Fibroblast of lung (primary cell): ENCODE data around the gene EXD2. TPM values are rescaled to one million over a fixed set of nuclear protein-coding genes. Genes with fewer than 3 reads are reported as not detected.
"Not testable (repeated sequence)": the region's sequence is repeated elsewhere in the genome, so short reads cannot be mapped to it uniquely, and the experiment has no call there.

ENCODE experiments used
- DNase-seq, 2 donors: peaks; one replicate each; pipeline versions ENCODE4 v3.0.0 to v3.0.0-alpha.2; 2010; ENCODE audit warnings: low read depth in 2 of 2
- H2AFZ ChIP-seq: 2 replicates; pipeline ENCODE4 v1.5.1; 2012; ENCODE audit warnings: low read length, control low read depth, inconsistent platforms
- H3K27ac ChIP-seq: 2 replicates; pipeline ENCODE4 v1.5.1; 2011; ENCODE audit warnings: low read length, control low read depth; ENCODE audit not compliant: insufficient read depth
- H3K27me3 ChIP-seq: 2 replicates; pipeline ENCODE4 v1.5.1; 2011; ENCODE audit warnings: mild to moderate bottlenecking, low read length; ENCODE audit not compliant: control insufficient read depth, insufficient read depth
- H3K36me3 ChIP-seq: 2 replicates; pipeline ENCODE4 v1.5.1; 2011; ENCODE audit warnings: low read length; ENCODE audit not compliant: control insufficient read depth, insufficient read depth
- H3K4me1 ChIP-seq: 2 replicates; pipeline ENCODE4 v1.5.1; 2011; ENCODE audit warnings: low read length; ENCODE audit not compliant: control insufficient read depth, insufficient read depth; ENCODE audit errors: extremely low read depth
- H3K4me2 ChIP-seq: 2 replicates; pipeline ENCODE4 v1.5.1; 2011; ENCODE audit warnings: low read length, control low read depth; ENCODE audit not compliant: insufficient read depth; ENCODE audit errors: extremely low read depth
- H3K4me3 ChIP-seq, 4 experiments: fragments of 200-600 bp in 1 of 4; sonication (generic) in 1 of 4; replicated peaks in 1 of 4; 2 replicates each; pipeline ENCODE4 v1.5.1; 2011 to 2016; ENCODE audit warnings: low read length in 4 of 4, low read depth in 3 of 4, mild to moderate bottlenecking in 3 of 4, control low read depth in 2 of 4, inconsistent platforms in 1 of 4, mixed read lengths in 1 of 4; ENCODE audit not compliant: insufficient read depth in 1 of 4; ENCODE audit errors: control extremely low read depth in 1 of 4
- H3K79me2 ChIP-seq: 2 replicates; pipeline ENCODE4 v1.5.1; 2012; ENCODE audit warnings: mild to moderate bottlenecking, low read length, inconsistent platforms; ENCODE audit not compliant: control insufficient read depth, insufficient read depth
- H3K9ac ChIP-seq: 2 replicates; pipeline ENCODE4 v1.5.1; 2011; ENCODE audit warnings: mild to moderate bottlenecking, low read length, control low read depth; ENCODE audit not compliant: insufficient read depth
- H3K9me3 ChIP-seq: 2 replicates; pipeline ENCODE4 v1.5.1; 2012; ENCODE audit warnings: low read depth, low read length; ENCODE audit not compliant: control insufficient read depth, insufficient read depth
- H4K20me1 ChIP-seq: 2 replicates; pipeline ENCODE4 v1.5.1; 2011; ENCODE audit warnings: low read length; ENCODE audit not compliant: control insufficient read depth, insufficient read depth; ENCODE audit errors: extremely low read depth
- EZH2 ChIP-seq: IDR thresholded peaks from 2 replicates; pipeline ENCODE4 v1.5.1; 2012; ENCODE audit warnings: low read length, control low read depth, mild to moderate bottlenecking; ENCODE audit errors: missing control alignments
- polyA plus RNA-seq, 2 donors: library from polyadenylated mRNA; depleted of rRNA in 1 of 2; stranded (reverse) in 1 of 2; unstranded in 1 of 2; fragments of >200 nt; gene quantifications; 2 replicates each; pipeline ENCODE4 v1.2.1, GENCODE V29; 2011 to 2012; ENCODE audit warnings: missing spikeins in 1 of 2
- total RNA-seq: library from RNA; depleted of rRNA; stranded (reverse); fragments of >200 nt; gene quantifications from 2 replicates; pipeline ENCODE4 v1.2.1, GENCODE V29; 2014
- TF ChIP-seq, protein P1 (sequence below), 2 donors: IDR thresholded peaks in 1 of 2; conservative IDR thresholded peaks in 1 of 2; 1 replicate in 1 of 2; 2 replicates in 1 of 2; pipeline ENCODE4 v1.5.1; 2011 to 2012; ENCODE audit warnings: low read length in 2 of 2, control low read depth in 1 of 2, inconsistent platforms in 1 of 2, low read depth in 1 of 2, mild to moderate bottlenecking in 1 of 2

Gene EXD2
- total and polyA plus RNA-seq, 2 donors (not counting 1 experiment from before 2014, with no cell fraction given), result 25.5 to 27.7 TPM

GRCh38 chr14:69208666-69209065 is 17.4 kb downstream of the EXD2 start:
- Histone ChIP-seq H3K4me2 (no peak overlapping the region), H3K4me1 (no peaks in the 10 kb centered on the region), H4K20me1 (no peaks in the 10 kb centered on the region), H3K9ac (no peak overlapping the region), H3K36me3 (no peaks in the 10 kb centered on the region), H3K9me3 (no peaks in the 10 kb centered on the region), H3K27me3 (no peaks in the 10 kb centered on the region), H3K79me2 (no peaks in the 10 kb centered on the region), H3K4me3 (no peak overlapping the region), H2AFZ (no peak overlapping the region), H3K27ac (no peak overlapping the region)
- TF ChIP-seq EZH2, result no peak
- TF ChIP-seq, protein P1, sequence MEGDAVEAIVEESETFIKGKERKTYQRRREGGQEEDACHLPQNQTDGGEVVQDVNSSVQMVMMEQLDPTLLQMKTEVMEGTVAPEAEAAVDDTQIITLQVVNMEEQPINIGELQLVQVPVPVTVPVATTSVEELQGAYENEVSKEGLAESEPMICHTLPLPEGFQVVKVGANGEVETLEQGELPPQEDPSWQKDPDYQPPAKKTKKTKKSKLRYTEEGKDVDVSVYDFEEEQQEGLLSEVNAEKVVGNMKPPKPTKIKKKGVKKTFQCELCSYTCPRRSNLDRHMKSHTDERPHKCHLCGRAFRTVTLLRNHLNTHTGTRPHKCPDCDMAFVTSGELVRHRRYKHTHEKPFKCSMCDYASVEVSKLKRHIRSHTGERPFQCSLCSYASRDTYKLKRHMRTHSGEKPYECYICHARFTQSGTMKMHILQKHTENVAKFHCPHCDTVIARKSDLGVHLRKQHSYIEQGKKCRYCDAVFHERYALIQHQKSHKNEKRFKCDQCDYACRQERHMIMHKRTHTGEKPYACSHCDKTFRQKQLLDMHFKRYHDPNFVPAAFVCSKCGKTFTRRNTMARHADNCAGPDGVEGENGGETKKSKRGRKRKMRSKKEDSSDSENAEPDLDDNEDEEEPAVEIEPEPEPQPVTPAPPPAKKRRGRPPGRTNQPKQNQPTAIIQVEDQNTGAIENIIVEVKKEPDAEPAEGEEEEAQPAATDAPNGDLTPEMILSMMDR (conservative IDR thresholded peaks at IDR 0.05 in 1 of 2, IDR thresholded peaks at IDR 0.05 in 1 of 2; ENCODE audit: low read depth in 1 of 2, low read length in 2 of 2), result no peak
- DNase-seq, result no peak

DNA sequence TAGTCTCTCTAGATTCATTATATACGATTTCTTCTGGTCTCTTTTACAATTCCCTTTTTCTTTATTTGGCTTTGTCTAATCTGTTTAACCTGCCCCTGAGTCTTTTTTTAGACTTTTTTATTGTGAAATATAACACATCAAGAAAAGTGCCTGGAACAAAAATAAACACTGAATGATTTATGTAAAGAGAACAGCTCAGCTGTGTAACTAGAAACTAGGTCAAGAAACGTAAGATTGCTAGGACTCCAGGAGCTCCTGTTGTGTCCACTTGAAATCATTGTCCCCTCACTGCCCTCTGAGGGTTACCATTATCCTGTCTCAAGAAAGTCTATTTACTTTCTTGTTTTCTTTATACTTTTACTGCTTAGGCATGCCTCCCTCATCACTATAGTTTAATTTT is 23.1 kb downstream of the EXD2 start:
- no peaks in the 10 kb centered on the region for H3K4me1 ChIP-seq
- no peak overlapping the region for H3K4me3 ChIP-seq
- no peaks in the 10 kb centered on the region for H3K79me2 ChIP-seq
- DNase-seq, result peak; percentile 9 to 38
- no peak overlapping the region for H3K4me2 ChIP-seq
- no peak overlapping the region for H3K27ac ChIP-seq
- no peaks in the 10 kb centered on the region for H3K27me3 ChIP-seq
- H3K9me3 ChIP-seq, result no peaks in the 10 kb centered on the region
- no peak overlapping the region for H2AFZ ChIP-seq
- no peaks in the 10 kb centered on the region for H3K36me3 ChIP-seq
- H3K9ac ChIP-seq, result no peak overlapping the region
- no peaks in the 10 kb centered on the region for H4K20me1 ChIP-seq
- TF ChIP-seq, protein P1 (conservative IDR thresholded peaks at IDR 0.05 in 1 of 2, IDR thresholded peaks at IDR 0.05 in 1 of 2; ENCODE audit: low read depth in 1 of 2, low read length in 2 of 2), result no peak
- no peak for TF ChIP-seq EZH2

- not testable (repeated sequence) for H2AFZ ChIP-seq, H3K27ac ChIP-seq, DNase-seq, H3K36me3 ChIP-seq, H3K4me1 ChIP-seq, H3K9ac ChIP-seq, H3K4me3 ChIP-seq, H3K9me3 ChIP-seq, H3K27me3 ChIP-seq, H3K79me2 ChIP-seq, H4K20me1 ChIP-seq, H3K4me2 ChIP-seq
These were observed 26.4 kb downstream of the EXD2 start for GRCh38 chr14:69217663-69218062.
